ENCODE data around the gene CPNE4. TPM values are rescaled to one million over a fixed set of nuclear protein-coding genes. Genes with fewer than 3 reads are reported as not detected.

Gene CPNE4
- total and polyA plus RNA-seq, 7 experiments from 2014 or later = not detected

DNA sequence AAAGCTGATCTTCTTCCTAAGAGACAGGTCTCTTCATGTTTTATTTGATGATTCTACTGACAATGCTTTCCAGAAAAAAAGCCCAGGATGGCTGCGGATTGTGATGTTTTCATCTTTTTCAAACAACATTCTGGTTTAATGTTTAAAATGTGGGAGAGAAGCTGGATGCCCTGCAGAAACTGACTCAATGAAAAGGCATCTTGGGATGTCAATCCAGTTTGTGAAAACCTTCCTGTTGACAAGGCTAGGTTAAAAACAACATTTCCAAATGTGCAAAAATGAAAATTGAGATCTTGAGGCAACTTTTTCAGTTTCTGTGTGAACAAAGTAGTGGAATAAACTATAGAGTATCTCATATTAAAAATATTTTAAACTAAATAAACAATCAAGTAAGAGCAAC is 376.0 kb downstream of the CPNE4 start:
- H3K27me3 Mint-ChIP-seq = peaks cover 7 to 19% (median 17%) of the 10 kb centered on the region in 5 donors
- H3K36me3 Mint-ChIP-seq = peaks cover 0 to 4% (median 0%) of the 10 kb centered on the region in 5 donors
- ChIA-PET CTCF (no interaction called here), POLR2A (no interaction called here)
- H3K27ac Mint-ChIP-seq = no peak overlapping the region
- no peak overlapping the region for H3K4me3 ChIP-seq (ENCODE audit: low read length)
- no peak for DNase-seq
- no peak overlapping the region for H3K4me3 Mint-ChIP-seq
- H3K9me3 Mint-ChIP-seq = peaks cover 0 to 22% (median 7%) of the 10 kb centered on the region in 11 donors
- H3K36me3 ChIP-seq (ENCODE audit: control insufficient read depth in 2 of 3, insufficient read depth in 3 of 3, low read length in 3 of 3) = no peaks in the 10 kb centered on the region
- H3K4me1 Mint-ChIP-seq = no peaks in the 10 kb centered on the region
- H3K27ac ChIP-seq (ENCODE audit: low read depth, low read length) = no peak overlapping the region
- H3K27me3 ChIP-seq (ENCODE audit: control insufficient read depth in 2 of 2, insufficient read depth in 2 of 2, low read length in 2 of 2) = peaks cover 0 to 3% of the 10 kb centered on the region in 2 donors
- H3K4me1 ChIP-seq (ENCODE audit: control insufficient read depth in 2 of 2, insufficient read depth in 2 of 2, low read length in 2 of 2) = no peaks in the 10 kb centered on the region
- intact Hi-C loops (cut with micrococcal nuclease) = loop anchor here in 1 of 2 donors (10.0 kb wide), 1 partner anchor 624 kb away; no protein-coding TSS in a partner anchor
- ATAC-seq = no peak
- no peaks in the 10 kb centered on the region for H3K9me3 ChIP-seq (ENCODE audit: control insufficient read depth in 2 of 3, low read length in 3 of 3)

DNA sequence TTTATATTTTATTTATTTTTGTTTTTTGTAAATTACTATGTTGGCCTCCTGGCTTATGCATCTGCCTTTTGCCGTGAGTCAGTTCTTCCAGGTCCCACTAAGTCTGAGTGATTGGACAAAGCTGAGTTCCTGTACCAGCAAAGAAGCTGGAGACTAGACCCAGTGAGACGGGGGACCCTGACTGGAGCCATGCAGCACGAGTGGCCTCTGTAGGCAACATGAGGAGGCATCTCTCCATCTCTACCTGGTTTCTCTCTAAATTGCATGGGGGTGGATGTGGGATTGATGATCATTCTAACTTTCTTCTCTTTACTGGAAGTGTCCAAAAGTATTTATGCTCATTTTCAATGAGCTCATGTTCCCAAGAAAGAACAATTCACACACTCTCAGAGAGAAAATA is 376.7 kb downstream of the CPNE4 start:
- H3K27ac Mint-ChIP-seq = no peak overlapping the region
- peaks cover 7 to 23% (median 19%) of the 10 kb centered on the region in 5 donors for H3K27me3 Mint-ChIP-seq
- intact Hi-C loops (cut with micrococcal nuclease) = loop anchor here in 1 of 2 donors (10.0 kb wide), 1 partner anchor 623 kb away; no protein-coding TSS in a partner anchor
- no peaks in the 10 kb centered on the region for H3K9me3 ChIP-seq (ENCODE audit: control insufficient read depth in 2 of 3, low read length in 3 of 3)
- DNase-seq = no peak
- peaks cover 0 to 22% (median 7%) of the 10 kb centered on the region in 11 donors for H3K9me3 Mint-ChIP-seq
- no peak overlapping the region for H3K27ac ChIP-seq (ENCODE audit: low read depth, low read length)
- POLR2A ChIA-PET = no interaction called here
- no peaks in the 10 kb centered on the region for H3K36me3 ChIP-seq (ENCODE audit: control insufficient read depth in 2 of 3, insufficient read depth in 3 of 3, low read length in 3 of 3)
- no peak overlapping the region for H3K4me3 Mint-ChIP-seq
- H3K4me1 ChIP-seq (ENCODE audit: control insufficient read depth in 2 of 2, insufficient read depth in 2 of 2, low read length in 2 of 2) = no peaks in the 10 kb centered on the region
- H3K27me3 ChIP-seq (ENCODE audit: control insufficient read depth in 2 of 2, insufficient read depth in 2 of 2, low read length in 2 of 2) = peaks cover 0 to 3% of the 10 kb centered on the region in 2 donors
- CTCF ChIA-PET = no interaction called here
- ATAC-seq = no peak
- no peak overlapping the region for H3K4me3 ChIP-seq (ENCODE audit: low read length)
- H3K4me1 Mint-ChIP-seq = no peaks in the 10 kb centered on the region
- H3K36me3 Mint-ChIP-seq = peaks cover 0 to 4% (median 0%) of the 10 kb centered on the region in 5 donors

DNA sequence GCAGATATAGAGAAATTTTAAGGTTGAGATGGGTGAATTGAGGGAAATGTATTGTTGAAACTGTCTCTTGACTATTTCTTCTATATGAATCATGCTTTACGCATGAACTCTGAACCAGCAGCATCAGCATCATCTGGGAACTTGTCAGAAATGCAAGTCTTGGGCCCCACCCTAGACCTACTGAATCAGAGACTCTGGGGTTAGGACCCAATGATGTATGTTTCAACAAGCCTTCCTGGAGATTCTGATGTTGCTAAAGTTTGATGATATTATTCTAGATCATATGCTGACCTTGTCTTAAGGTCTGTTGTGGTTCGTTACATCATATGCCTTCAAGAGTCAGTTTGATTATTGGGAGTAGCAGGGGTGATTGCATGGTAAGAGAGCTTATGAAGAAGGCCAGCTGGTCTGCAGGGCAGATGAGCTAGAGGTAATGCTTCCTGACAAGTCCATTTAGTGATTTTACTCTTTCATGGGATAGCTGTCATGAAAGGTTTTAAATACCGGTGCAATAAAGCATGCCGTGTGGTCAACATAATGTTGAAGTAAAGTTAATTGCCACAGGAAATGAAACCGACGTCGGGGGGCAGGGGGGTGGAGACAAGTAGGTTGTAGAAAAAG is 379.6 kb downstream of the CPNE4 start:
- Histone ChIP-seq H3K4me3 (ENCODE audit: low read length) (no peak overlapping the region), H3K4me1 (ENCODE audit: control insufficient read depth in 2 of 2, insufficient read depth in 2 of 2, low read length in 2 of 2) (no peaks in the 10 kb centered on the region), H3K9me3 (ENCODE audit: control insufficient read depth in 2 of 3, low read length in 3 of 3) (no peaks in the 10 kb centered on the region), H3K27me3 (ENCODE audit: control insufficient read depth in 2 of 2, insufficient read depth in 2 of 2, low read length in 2 of 2) (peaks cover 0 to 3% of the 10 kb centered on the region in 2 donors), H3K27ac (ENCODE audit: low read depth, low read length) (no peak overlapping the region), H3K36me3 (ENCODE audit: control insufficient read depth in 2 of 3, insufficient read depth in 3 of 3, low read length in 3 of 3) (no peaks in the 10 kb centered on the region)
- DNase-seq = no peak
- H3K4me3 Mint-ChIP-seq = no peak overlapping the region
- no peaks in the 10 kb centered on the region for H3K4me1 Mint-ChIP-seq
- intact Hi-C loops (cut with micrococcal nuclease) = loop anchor here in 1 of 2 donors (10.0 kb wide), 1 partner anchor 620 kb away; no protein-coding TSS in a partner anchor
- ChIA-PET POLR2A (no interaction called here), CTCF (no interaction called here)
- peaks cover 0 to 5% (median 1%) of the 10 kb centered on the region in 11 donors for H3K9me3 Mint-ChIP-seq
- H3K27ac Mint-ChIP-seq = no peak overlapping the region
- H3K27me3 Mint-ChIP-seq = peaks cover 3 to 19% (median 14%) of the 10 kb centered on the region in 5 donors
- peaks cover 0 to 3% (median 0%) of the 10 kb centered on the region in 5 donors for H3K36me3 Mint-ChIP-seq
- no peak for ATAC-seq

DNA sequence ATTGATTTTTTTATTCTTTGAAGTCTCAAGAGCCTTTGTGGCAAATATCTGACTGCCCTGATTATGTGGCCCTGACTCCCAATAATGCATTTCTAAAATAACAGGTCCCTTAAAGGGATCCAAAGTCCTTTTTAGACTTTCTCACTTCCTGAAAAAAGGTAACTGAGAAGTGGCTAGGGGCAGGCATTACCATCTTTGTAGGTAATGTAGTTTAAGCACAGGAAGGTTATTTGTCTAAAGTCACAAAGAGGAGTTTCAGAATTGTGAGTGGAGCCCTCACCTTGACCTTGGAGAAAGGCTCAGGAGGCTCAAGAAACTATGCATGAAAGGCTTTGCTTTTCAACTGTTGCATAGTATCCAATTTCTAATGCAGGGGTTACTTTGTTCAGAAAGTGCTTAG is 389.2 kb downstream of the CPNE4 start:
- POLR2A ChIA-PET = no interaction called here
- Histone ChIP-seq H3K27ac (ENCODE audit: low read depth, low read length) (no peak overlapping the region), H3K4me3 (ENCODE audit: low read length) (no peak overlapping the region), H3K36me3 (ENCODE audit: control insufficient read depth in 2 of 3, insufficient read depth in 3 of 3, low read length in 3 of 3) (no peaks in the 10 kb centered on the region), H3K9me3 (ENCODE audit: control insufficient read depth in 2 of 3, low read length in 3 of 3) (no peaks in the 10 kb centered on the region), H3K27me3 (ENCODE audit: control insufficient read depth in 2 of 2, insufficient read depth in 2 of 2, low read length in 2 of 2) (no peaks in the 10 kb centered on the region), H3K4me1 (ENCODE audit: control insufficient read depth in 2 of 2, insufficient read depth in 2 of 2, low read length in 2 of 2) (no peaks in the 10 kb centered on the region)
- intact Hi-C loops (cut with micrococcal nuclease) = no loop called here
- ATAC-seq (no peak), DNase-seq (no peak)
- Mint-ChIP-seq H3K4me3 (no peak overlapping the region), H3K9me3 (peaks cover 0 to 2% (median 0%) of the 10 kb centered on the region in 11 donors), H3K27ac (no peak overlapping the region), H3K4me1 (no peaks in the 10 kb centered on the region), H3K27me3 (peaks cover 0 to 17% (median 6%) of the 10 kb centered on the region in 5 donors), H3K36me3 (no peaks in the 10 kb centered on the region)
- CTCF ChIA-PET = no interaction called here

DNA sequence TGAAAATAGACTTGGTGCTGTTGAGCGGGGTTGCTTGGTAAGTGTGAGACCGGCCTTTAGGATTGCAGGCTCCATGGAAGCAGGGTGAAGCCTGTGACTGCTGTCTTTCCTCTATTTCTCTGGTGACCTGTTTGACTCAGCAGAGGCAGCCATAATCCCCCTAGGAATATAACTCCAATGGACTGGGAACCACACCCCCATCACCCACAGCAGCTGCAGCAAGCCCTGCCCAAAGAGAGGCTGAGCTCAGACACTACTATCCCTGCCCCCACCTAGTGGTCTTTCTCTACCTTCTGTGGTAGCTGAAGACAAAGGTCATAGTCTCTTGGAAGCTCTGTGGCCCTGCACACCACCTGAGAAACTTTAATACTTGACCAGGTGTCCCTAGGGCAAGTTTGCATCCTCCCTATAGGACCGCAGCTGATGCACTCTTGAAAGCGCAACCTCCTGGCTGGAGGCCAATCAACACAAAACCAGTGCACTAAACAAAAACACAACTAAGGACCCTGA is 398.5 kb downstream of the CPNE4 start:
- H3K9me3 ChIP-seq (ENCODE audit: control insufficient read depth in 2 of 3, low read length in 3 of 3) = no peaks in the 10 kb centered on the region
- DNase-seq (no peak), ATAC-seq (no peak)
- H3K9me3 Mint-ChIP-seq = peaks cover 0 to 7% (median 1%) of the 10 kb centered on the region in 11 donors
- H3K4me1 ChIP-seq (ENCODE audit: control insufficient read depth in 2 of 2, insufficient read depth in 2 of 2, low read length in 2 of 2) = no peaks in the 10 kb centered on the region
- H3K4me3 ChIP-seq (ENCODE audit: low read length) = no peak overlapping the region
- H3K4me1 Mint-ChIP-seq = no peaks in the 10 kb centered on the region
- H3K27ac Mint-ChIP-seq = no peak overlapping the region
- H3K27ac ChIP-seq (ENCODE audit: low read depth, low read length) = no peak overlapping the region
- CTCF ChIA-PET = no interaction called here
- POLR2A ChIA-PET = no interaction called here
- intact Hi-C loops (cut with micrococcal nuclease) = no loop called here
- no peaks in the 10 kb centered on the region for H3K36me3 Mint-ChIP-seq
- H3K27me3 ChIP-seq (ENCODE audit: control insufficient read depth in 2 of 2, insufficient read depth in 2 of 2, low read length in 2 of 2) = no peaks in the 10 kb centered on the region
- H3K36me3 ChIP-seq (ENCODE audit: control insufficient read depth in 2 of 3, insufficient read depth in 3 of 3, low read length in 3 of 3) = no peaks in the 10 kb centered on the region
- H3K4me3 Mint-ChIP-seq = no peak overlapping the region
- H3K27me3 Mint-ChIP-seq = peaks cover 3 to 40% (median 32%) of the 10 kb centered on the region in 5 donors

DNA sequence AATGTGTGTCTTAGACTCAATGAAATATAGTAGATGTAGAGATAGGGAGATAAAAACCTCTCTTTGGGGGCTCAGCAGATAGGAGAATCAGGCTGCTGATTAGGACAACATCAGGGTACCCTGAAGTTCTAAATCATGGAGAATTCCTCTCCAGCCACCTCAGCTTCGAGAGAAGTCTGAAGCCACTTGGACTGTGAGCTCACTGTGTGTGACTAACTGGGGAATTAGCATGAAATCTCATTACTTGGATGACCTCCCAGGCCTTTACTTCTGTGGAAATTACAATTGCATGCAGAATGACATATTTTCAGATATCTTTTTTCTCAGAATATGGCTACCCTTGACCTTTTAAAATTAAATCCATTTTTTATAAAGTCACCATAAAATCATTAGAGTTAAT is 404.0 kb downstream of the CPNE4 start:
- Histone ChIP-seq H3K9me3 (ENCODE audit: control insufficient read depth in 2 of 3, low read length in 3 of 3) (no peaks in the 10 kb centered on the region), H3K27me3 (ENCODE audit: control insufficient read depth in 2 of 2, insufficient read depth in 2 of 2, low read length in 2 of 2) (no peaks in the 10 kb centered on the region), H3K4me1 (ENCODE audit: control insufficient read depth in 2 of 2, insufficient read depth in 2 of 2, low read length in 2 of 2) (no peaks in the 10 kb centered on the region), H3K27ac (ENCODE audit: low read depth, low read length) (no peak overlapping the region), H3K36me3 (ENCODE audit: control insufficient read depth in 2 of 3, insufficient read depth in 3 of 3, low read length in 3 of 3) (no peaks in the 10 kb centered on the region), H3K4me3 (ENCODE audit: low read length) (no peak overlapping the region)
- Mint-ChIP-seq H3K4me3 (no peak overlapping the region), H3K36me3 (no peaks in the 10 kb centered on the region), H3K4me1 (no peaks in the 10 kb centered on the region), H3K27me3 (peaks cover 0 to 35% (median 26%) of the 10 kb centered on the region in 5 donors), H3K9me3 (peaks cover 0 to 4% (median 0%) of the 10 kb centered on the region in 11 donors), H3K27ac (no peak overlapping the region)
- DNase-seq (no peak), ATAC-seq (no peak)
- CTCF ChIA-PET = no interaction called here
- intact Hi-C loops (cut with micrococcal nuclease) = no loop called here
- POLR2A ChIA-PET = no interaction called here

DNA sequence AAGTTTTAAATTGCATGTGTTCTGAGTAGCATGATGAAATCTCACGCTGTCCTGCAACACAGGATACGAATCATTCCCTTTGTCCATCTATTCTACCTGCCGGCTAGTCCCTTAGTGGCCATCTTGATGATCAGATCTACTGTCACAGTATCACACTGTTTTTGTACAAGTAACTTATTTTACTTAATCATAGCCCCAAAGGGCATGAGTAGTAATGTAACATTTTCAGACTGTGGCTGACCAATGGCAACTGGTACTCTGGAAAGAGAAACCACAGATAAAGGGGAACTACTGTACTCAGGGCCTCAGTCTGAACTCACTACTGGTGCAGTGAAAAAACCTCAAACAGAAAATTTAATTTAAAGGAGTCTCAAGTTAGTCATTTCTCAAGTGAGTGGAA is 404.7 kb downstream of the CPNE4 start:
- H3K4me1 ChIP-seq (ENCODE audit: control insufficient read depth in 2 of 2, insufficient read depth in 2 of 2, low read length in 2 of 2) = no peaks in the 10 kb centered on the region
- ATAC-seq = peak; percentile 64
- CTCF ChIA-PET = no interaction called here
- POLR2A ChIA-PET = no interaction called here
- Mint-ChIP-seq H3K36me3 (no peaks in the 10 kb centered on the region), H3K27me3 (peaks cover 0 to 30% (median 23%) of the 10 kb centered on the region in 5 donors), H3K4me1 (no peaks in the 10 kb centered on the region), H3K4me3 (no peak overlapping the region), H3K9me3 (peaks cover 0 to 4% (median 0%) of the 10 kb centered on the region in 11 donors), H3K27ac (no peak overlapping the region)
- no peaks in the 10 kb centered on the region for H3K36me3 ChIP-seq (ENCODE audit: control insufficient read depth in 2 of 3, insufficient read depth in 3 of 3, low read length in 3 of 3)
- H3K27me3 ChIP-seq (ENCODE audit: control insufficient read depth in 2 of 2, insufficient read depth in 2 of 2, low read length in 2 of 2) = no peaks in the 10 kb centered on the region
- H3K9me3 ChIP-seq (ENCODE audit: control insufficient read depth in 2 of 3, low read length in 3 of 3) = no peaks in the 10 kb centered on the region
- no peak overlapping the region for H3K27ac ChIP-seq (ENCODE audit: low read depth, low read length)
- DNase-seq = no peak
- no peak overlapping the region for H3K4me3 ChIP-seq (ENCODE audit: low read length)
- intact Hi-C loops (cut with micrococcal nuclease) = no loop called here
